Suprapubic skin (tissue), 4 donors: ENCODE measurements around the gene GDAP1L1. TPM values are rescaled to one million over a fixed set of nuclear protein-coding genes. Genes with fewer than 3 reads are reported as not detected.
"Not testable (repeated sequence)": the region's sequence is repeated elsewhere in the genome, so short reads cannot be mapped to it uniquely, and the experiment has no call there.

Experiments used
- DNase-seq, 2 donors: peaks; one replicate each; pipeline ENCODE4 v3.0.0-alpha.2; 2019; ENCODE audit warnings: low spot score in 2 of 2
- H3K27ac ChIP-seq: fragments of 200-600 bp; sonication (generic); one replicate; pipeline ENCODE4 v1.5.1; 2019
- H3K27me3 ChIP-seq: fragments of 200-600 bp; sonication (generic); one replicate; pipeline ENCODE4 v1.5.1; 2019
- H3K36me3 ChIP-seq: fragments of 200-600 bp; sonication (generic); one replicate; pipeline ENCODE4 v1.5.1; 2019
- H3K4me1 ChIP-seq: fragments of 200-600 bp; sonication (generic); one replicate; pipeline ENCODE4 v1.5.1; 2019
- H3K4me3 ChIP-seq: fragments of 200-600 bp; sonication (generic); one replicate; pipeline ENCODE4 v1.5.1; 2019; ENCODE audit warnings: mild to moderate bottlenecking
- H3K9me3 ChIP-seq: fragments of 200-600 bp; sonication (generic); one replicate; pipeline ENCODE4 v1.5.1; 2019
- CTCF ChIP-seq, 2 donors: fragments of 200-600 bp in 1 of 2; fragments of 450-650 bp in 1 of 2; sonication (generic) in 1 of 2; IDR thresholded peaks; one replicate each; pipeline ENCODE4 v1.5.1; 2016 to 2019; ENCODE audit warnings: antibody characterized with exemption in 2 of 2, mild to moderate bottlenecking in 1 of 2, moderate library complexity in 1 of 2
- EP300 ChIP-seq: sonication (generic); formaldehyde crosslinking; IDR thresholded peaks from one replicate; pipeline ENCODE4 v1.6.1; 2017; ENCODE audit warnings: antibody characterized with exemption
- POLR2A ChIP-seq, 2 donors: fragments of 450-650 bp; IDR thresholded peaks; one replicate each; pipeline ENCODE4 v1.6.1; 2017; ENCODE audit warnings: antibody characterized with exemption in 2 of 2, mild to moderate bottlenecking in 2 of 2, moderate library complexity in 2 of 2
- POLR2AphosphoS5 ChIP-seq, 3 donors: sonication (generic); formaldehyde crosslinking; IDR thresholded peaks; one replicate each; pipeline ENCODE4 v1.6.1; 2017; ENCODE audit warnings: antibody characterized with exemption in 3 of 3
- WGBS: methylation state at CpG from one replicate; pipeline ENCODE4 v1.1.5; 2018; 5-methylcytosine and 5-hydroxymethylcytosine counted together
- total RNA-seq, 4 donors: library from RNA; depleted of rRNA; stranded (reverse); fragments of >200 nt; gene quantifications; one replicate each; pipeline ENCODE4 v1.1.0, GENCODE V29; 2016

Gene GDAP1L1
- total RNA-seq, 4 donors from 2014 or later, result not detected

DNA sequence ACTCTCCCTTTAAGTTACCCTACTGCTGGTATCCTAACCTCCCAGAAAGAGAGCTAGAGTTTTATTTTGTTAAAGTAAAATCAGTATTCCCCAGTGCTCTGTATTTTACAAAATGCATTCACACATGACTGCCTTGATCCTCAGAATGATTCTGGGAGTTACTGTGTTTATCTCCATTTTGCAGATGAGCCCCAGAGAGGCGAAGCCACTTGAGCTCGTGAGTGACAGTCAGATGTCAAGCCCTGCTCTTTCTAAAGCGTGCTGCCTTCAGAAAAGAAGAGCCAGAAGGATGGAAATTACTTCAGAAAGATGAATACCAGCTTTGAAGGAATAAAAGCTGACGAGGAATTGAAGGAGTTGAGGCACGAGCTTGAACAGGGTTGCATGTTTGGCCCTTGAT lies 22.5 kb upstream of the GDAP1L1 start:
- Histone ChIP-seq H3K27ac (no peak overlapping the region), H3K9me3 (no peaks in the 10 kb centered on the region), H3K4me1 (no peaks in the 10 kb centered on the region), H3K4me3 (no peak overlapping the region), H3K27me3 (no peaks in the 10 kb centered on the region), H3K36me3 (no peaks in the 10 kb centered on the region)
- WGBS, result 89% methylated on average over 5 of the region's 5 CpGs
- TF ChIP-seq POLR2AphosphoS5 (IDR thresholded peaks at IDR 0.05) (no peak), CTCF (IDR thresholded peaks at IDR 0.05) (no peak), POLR2A (IDR thresholded peaks at IDR 0.05) (no peak), EP300 (no peak)
- no peak for DNase-seq

- Histone ChIP-seq H3K27ac (no peak overlapping the region), H3K27me3 (no peaks in the 10 kb centered on the region), H3K9me3 (no peaks in the 10 kb centered on the region), H3K36me3 (no peaks in the 10 kb centered on the region), H3K4me1 (no peaks in the 10 kb centered on the region), H3K4me3 (no peak overlapping the region)
- peak in 1 of 2 donors; percentile 15 for DNase-seq
- WGBS, result 72% methylated on average over 11 of the region's 17 CpGs
- TF ChIP-seq POLR2A (IDR thresholded peaks at IDR 0.05) (no peak), CTCF (IDR thresholded peaks at IDR 0.05) (no peak), EP300 (no peak)
These were observed 18.4 kb upstream of the GDAP1L1 start for GRCh38 chr20:44228465-44229258.

DNA sequence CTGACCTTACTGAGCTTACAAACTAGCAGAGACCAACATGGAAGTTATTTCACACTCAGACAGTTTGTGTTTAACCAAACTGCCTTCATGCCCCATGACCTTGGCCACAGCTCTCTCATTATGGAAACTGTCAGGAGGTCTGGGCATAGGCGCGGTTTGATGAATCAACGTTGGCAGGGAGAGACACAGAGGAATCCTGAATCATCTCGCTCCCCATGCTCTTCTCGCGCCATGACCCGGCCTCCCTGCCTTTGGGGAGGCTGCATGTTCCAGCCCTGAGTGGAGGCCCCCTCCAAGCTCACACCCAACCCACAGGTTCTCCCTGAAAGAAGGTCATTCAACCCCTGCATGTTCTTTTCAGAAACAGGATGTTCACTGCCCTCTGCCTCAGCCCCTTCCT lies 15.9 kb upstream of the GDAP1L1 start:
- Histone ChIP-seq H3K9me3 (no peaks in the 10 kb centered on the region), H3K27ac (no peak overlapping the region), H3K4me1 (no peaks in the 10 kb centered on the region), H3K36me3 (no peaks in the 10 kb centered on the region), H3K27me3 (no peaks in the 10 kb centered on the region), H3K4me3 (no peak overlapping the region)
- TF ChIP-seq CTCF (IDR thresholded peaks at IDR 0.05) (no peak), POLR2A (IDR thresholded peaks at IDR 0.05) (no peak), EP300 (no peak), POLR2AphosphoS5 (IDR thresholded peaks at IDR 0.05) (no peak)
- DNase-seq, result no peak
- WGBS, result 75% methylated on average over 6 of the region's 7 CpGs

DNA sequence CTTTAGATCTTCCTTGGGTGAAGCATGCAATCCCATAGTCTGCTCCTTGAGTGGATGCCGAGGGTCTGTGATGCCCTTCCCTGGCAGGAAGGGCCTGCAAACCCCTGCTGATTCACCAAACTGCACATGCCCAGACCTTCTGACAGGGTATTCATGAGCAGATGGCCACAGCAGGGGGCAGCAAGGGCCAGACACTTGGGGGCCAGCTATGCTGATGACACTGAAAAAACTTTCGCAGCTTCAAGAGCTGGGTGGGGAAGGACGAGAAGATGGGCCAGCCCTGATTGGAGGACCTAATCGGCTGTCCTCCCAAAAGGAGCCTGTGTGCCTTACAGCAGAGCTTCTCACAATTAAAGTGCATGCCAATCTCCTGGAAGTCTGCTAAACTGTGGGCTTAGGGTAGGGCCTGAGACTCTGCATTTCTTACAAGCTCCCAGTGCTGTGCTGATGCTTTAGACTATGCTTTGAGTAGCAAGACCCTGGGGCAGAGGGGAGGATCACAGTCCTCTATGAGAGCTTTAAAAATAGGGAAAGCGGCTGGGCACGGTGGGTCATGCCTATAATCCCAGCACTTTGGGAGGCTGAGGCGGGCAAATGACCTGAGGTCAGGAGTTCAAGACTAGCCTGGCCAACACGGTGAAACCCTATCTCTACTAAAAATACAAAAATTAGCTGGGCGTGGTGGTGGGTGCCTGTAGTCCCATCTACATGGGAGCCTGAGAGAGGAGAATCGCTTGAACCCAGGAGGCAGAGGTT lies 15.2 kb upstream of the GDAP1L1 start:
- Histone ChIP-seq H3K4me3 (no peak overlapping the region), H3K27ac (no peak overlapping the region), H3K9me3 (no peaks in the 10 kb centered on the region), H3K27me3 (no peaks in the 10 kb centered on the region), H3K4me1 (no peaks in the 10 kb centered on the region), H3K36me3 (no peaks in the 10 kb centered on the region)
- no peak for TF ChIP-seq POLR2AphosphoS5 (IDR thresholded peaks at IDR 0.05)
- TF ChIP-seq POLR2A (IDR thresholded peaks at IDR 0.05), result no peak
- no peak for TF ChIP-seq CTCF (IDR thresholded peaks at IDR 0.05)
- TF ChIP-seq EP300, result no peak
- 82% methylated on average over 10 of the region's 10 CpGs for WGBS
- DNase-seq, result no peak

- not testable (repeated sequence) for H3K9me3 ChIP-seq, H3K4me3 ChIP-seq, H3K4me1 ChIP-seq, H3K36me3 ChIP-seq, H3K27ac ChIP-seq, H3K27me3 ChIP-seq, DNase-seq
- 96% methylated on average over 4 of the region's 4 CpGs for WGBS
These were observed 14.6 kb upstream of the GDAP1L1 start for GRCh38 chr20:44232469-44232856.
